SU-DHL-6 (cell line): ENCODE results near the gene ACSS1.

Experiments
- H2AFZ ChIP-seq: fragments of 200-600 bp; sonication (generic); 2 replicates; pipeline ENCODE4 v1.6.1; 2014; ENCODE audit warnings: low read depth, mild to moderate bottlenecking, moderate library complexity, mixed read lengths, antibody characterized with exemption, low read length; ENCODE audit not compliant: severe bottlenecking
- H3F3A ChIP-seq: fragments of 200-600 bp; shearing (Covaris generic); 2 replicates; pipeline ENCODE4 v1.6.0; 2016; ENCODE audit warnings: antibody characterized with exemption, mild to moderate bottlenecking; ENCODE audit not compliant: insufficient read depth
- H3K27ac ChIP-seq: fragments of 200-600 bp; sonication (generic); 2 replicates; pipeline ENCODE4 v1.5.1; 2016; ENCODE audit warnings: low read depth, mild to moderate bottlenecking, low read length, moderate library complexity, mixed read lengths
- H3K27me3 ChIP-seq: fragments of 200-600 bp; sonication (generic), shearing (Covaris generic); 2 replicates; pipeline ENCODE4 v1.6.0; 2014; ENCODE audit warnings: mild to moderate bottlenecking, low read length
- H3K36me3 ChIP-seq: fragments of 200-600 bp; sonication (generic); 2 replicates; pipeline ENCODE4 v1.6.1; 2014; ENCODE audit warnings: mild to moderate bottlenecking, low read length, mixed read lengths
- H3K4me2 ChIP-seq: fragments of 300-600, 200-600 bp; shearing (Covaris generic), sonication (generic); 2 replicates; pipeline ENCODE4 v1.6.0; 2014; ENCODE audit warnings: low read length, low read depth, mild to moderate bottlenecking; ENCODE audit not compliant: poor library complexity, severe bottlenecking
- H3K4me3 ChIP-seq: fragments of 200-600 bp; sonication (generic); 2 replicates; pipeline ENCODE4 v1.5.1; 2014; ENCODE audit warnings: antibody characterized with exemption, low read length, mild to moderate bottlenecking, mixed read lengths; ENCODE audit not compliant: insufficient read depth, poor library complexity, severe bottlenecking
- H3K79me2 ChIP-seq: fragments of 200-600 bp; sonication (generic); 2 replicates; pipeline ENCODE4 v1.6.1; 2014; ENCODE audit warnings: mild to moderate bottlenecking, low read length, moderate library complexity; ENCODE audit not compliant: insufficient read depth
- H3K9ac ChIP-seq: fragments of 200-600 bp; sonication (generic); 2 replicates; pipeline ENCODE4 v1.7.0; 2014; ENCODE audit warnings: mild to moderate bottlenecking, low read length
- H3K9me2 ChIP-seq: fragments of 200-600 bp; sonication (generic); replicated peaks from 2 replicates; pipeline ENCODE4 v1.6.1; 2014; ENCODE audit warnings: low read length; ENCODE audit not compliant: insufficient read depth
- H3K9me3 ChIP-seq: fragments of 200-600 bp; sonication (generic); 2 replicates; pipeline ENCODE4 v1.6.1; 2014; ENCODE audit warnings: low read length, mixed read lengths; ENCODE audit not compliant: insufficient read depth
- H4K20me1 ChIP-seq: fragments of 200-600 bp; sonication (generic); 2 replicates; pipeline ENCODE4 v1.6.1; 2014; ENCODE audit warnings: low read depth, mild to moderate bottlenecking, antibody characterized with exemption, low read length, moderate library complexity, mixed read lengths
- EZH2phosphoT487 ChIP-seq: fragments of 200-600 bp; sonication (generic), shearing (Covaris generic); conservative IDR thresholded peaks from 2 replicates; pipeline ENCODE4 v1.6.1; 2018; ENCODE audit warnings: mild to moderate bottlenecking, antibody characterized with exemption, low read length, moderate library complexity, mixed read lengths
- TF ChIP-seq, protein P1 (sequence below): fragments of 200-600 bp; sonication (generic); IDR thresholded peaks from one replicate; pipeline ENCODE4 v1.5.1; 2017; ENCODE audit warnings: antibody characterized with exemption, mild to moderate bottlenecking, low read length, moderate library complexity; ENCODE audit not compliant: insufficient read depth, poor library complexity, severe bottlenecking

Gene ACSS1

DNA sequence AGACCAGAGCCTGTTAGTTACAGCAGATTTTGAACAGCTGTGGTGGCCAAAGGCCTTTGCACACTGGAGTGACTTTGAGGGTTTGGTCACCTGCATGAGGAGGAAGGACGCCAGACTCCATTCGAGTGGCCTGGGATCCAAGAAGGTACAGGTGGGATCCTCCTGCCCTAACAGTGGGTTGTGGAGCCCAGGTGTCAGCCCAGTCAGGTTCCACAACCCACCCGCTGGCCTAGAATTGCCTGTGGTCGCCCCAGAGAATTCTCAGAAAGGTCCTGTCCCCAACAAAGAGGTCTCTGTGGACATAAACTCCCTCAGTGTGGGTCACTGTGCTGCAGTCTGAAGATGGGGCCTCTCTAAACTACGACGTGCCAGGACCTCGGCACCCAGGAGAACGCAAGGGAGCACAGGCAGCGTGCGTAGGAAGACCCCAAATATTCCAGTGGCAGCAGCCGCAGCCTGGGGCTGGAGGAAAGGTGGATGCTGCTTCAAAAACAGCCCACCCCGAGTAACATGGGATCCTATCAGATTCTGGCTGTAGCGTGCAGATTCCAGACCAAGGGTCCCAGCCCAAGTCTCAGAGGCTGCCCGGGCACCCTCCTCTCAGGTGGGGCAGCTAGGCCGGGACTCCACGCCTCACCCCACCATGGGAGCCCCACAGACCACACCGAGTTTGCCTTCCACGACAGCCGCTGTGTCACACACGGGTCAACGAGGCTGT is 16.0 kb downstream of the ACSS1 start:
- TF ChIP-seq, protein P1, sequence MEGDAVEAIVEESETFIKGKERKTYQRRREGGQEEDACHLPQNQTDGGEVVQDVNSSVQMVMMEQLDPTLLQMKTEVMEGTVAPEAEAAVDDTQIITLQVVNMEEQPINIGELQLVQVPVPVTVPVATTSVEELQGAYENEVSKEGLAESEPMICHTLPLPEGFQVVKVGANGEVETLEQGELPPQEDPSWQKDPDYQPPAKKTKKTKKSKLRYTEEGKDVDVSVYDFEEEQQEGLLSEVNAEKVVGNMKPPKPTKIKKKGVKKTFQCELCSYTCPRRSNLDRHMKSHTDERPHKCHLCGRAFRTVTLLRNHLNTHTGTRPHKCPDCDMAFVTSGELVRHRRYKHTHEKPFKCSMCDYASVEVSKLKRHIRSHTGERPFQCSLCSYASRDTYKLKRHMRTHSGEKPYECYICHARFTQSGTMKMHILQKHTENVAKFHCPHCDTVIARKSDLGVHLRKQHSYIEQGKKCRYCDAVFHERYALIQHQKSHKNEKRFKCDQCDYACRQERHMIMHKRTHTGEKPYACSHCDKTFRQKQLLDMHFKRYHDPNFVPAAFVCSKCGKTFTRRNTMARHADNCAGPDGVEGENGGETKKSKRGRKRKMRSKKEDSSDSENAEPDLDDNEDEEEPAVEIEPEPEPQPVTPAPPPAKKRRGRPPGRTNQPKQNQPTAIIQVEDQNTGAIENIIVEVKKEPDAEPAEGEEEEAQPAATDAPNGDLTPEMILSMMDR = no peak
- TF ChIP-seq EZH2phosphoT487 = no peak
- Histone ChIP-seq H3K9me2 (no peaks in the 10 kb centered on the region), H3K27ac (no peak overlapping the region), H3K9ac (no peak overlapping the region), H3K27me3 (no peaks in the 10 kb centered on the region), H4K20me1 (no peaks in the 10 kb centered on the region), H3K9me3 (no peaks in the 10 kb centered on the region), H3F3A (no peaks in the 10 kb centered on the region), H3K4me2 (no peak overlapping the region), H3K4me3 (no peak overlapping the region), H2AFZ (no peak overlapping the region), H3K79me2 (no peaks in the 10 kb centered on the region), H3K36me3 (no peaks in the 10 kb centered on the region)

DNA sequence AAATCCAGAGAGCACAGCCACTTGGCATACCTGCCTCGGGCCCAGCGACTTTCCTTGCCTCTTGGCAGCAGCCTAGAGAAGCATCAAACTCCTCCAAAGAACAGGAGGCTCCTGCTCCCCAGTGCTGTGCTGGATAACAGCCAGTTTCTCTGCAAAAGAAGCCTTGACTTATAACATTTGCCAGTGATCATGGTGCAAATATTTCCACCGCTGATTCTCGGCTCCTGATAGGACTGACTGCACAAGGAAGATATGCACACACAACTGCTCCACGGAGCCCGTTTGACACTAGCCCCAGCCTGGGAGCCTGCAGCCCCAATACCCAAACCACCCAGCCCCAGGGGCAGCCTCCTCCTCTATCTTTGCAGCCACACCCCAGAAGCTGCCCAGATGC is 17.5 kb downstream of the ACSS1 start:
- H3K27me3 ChIP-seq = no peaks in the 10 kb centered on the region
- H3K9me3 ChIP-seq = no peaks in the 10 kb centered on the region
- H3F3A ChIP-seq = no peaks in the 10 kb centered on the region
- TF ChIP-seq EZH2phosphoT487 = no peak
- TF ChIP-seq, protein P1 = no peak
- H3K4me2 ChIP-seq = no peak overlapping the region
- H3K27ac ChIP-seq = no peak overlapping the region
- no peaks in the 10 kb centered on the region for H4K20me1 ChIP-seq
- no peak overlapping the region for H3K9ac ChIP-seq
- no peak overlapping the region for H3K4me3 ChIP-seq
- H2AFZ ChIP-seq = no peak overlapping the region
- no peaks in the 10 kb centered on the region for H3K9me2 ChIP-seq
- H3K79me2 ChIP-seq = no peaks in the 10 kb centered on the region
- no peaks in the 10 kb centered on the region for H3K36me3 ChIP-seq

DNA sequence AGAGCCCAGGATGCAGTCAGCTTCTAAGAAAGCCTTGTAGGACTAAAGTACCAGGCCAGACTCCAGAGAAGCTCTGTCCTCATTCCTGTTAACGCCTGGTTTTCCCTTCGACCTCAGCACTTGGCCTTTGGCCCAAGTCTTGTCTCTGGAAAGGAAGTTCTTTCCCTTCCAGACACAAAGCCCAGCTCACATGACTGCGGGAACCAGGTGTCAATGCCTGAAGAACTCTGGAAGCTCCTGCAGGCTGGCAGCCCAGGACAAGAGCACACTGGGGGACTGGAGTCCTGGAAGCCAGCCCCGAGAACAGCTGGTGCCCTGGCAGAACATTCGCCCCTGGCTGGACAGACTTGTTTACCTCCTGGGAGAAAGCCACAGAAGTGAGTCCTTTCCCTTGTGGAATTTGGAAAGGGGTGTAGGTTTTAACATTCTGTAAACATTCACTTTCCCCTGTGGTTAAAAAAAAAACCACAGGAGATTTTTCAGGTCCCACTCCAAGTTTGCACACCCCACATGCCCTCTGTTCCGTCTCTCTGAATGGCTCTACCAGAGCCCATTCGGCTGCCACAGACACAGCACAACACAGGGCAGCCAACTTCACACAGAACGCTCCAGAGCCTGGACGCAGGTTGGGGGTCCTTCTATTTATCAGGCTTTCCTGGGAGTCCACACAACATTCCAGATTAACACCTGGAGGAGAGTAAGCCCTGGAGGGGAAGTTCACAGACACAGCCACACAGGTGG is 18.1 kb downstream of the ACSS1 start:
- Histone ChIP-seq H3K27me3 (no peaks in the 10 kb centered on the region), H4K20me1 (no peaks in the 10 kb centered on the region), H3K4me3 (no peak overlapping the region), H3K27ac (no peak overlapping the region), H2AFZ (no peak overlapping the region), H3F3A (no peaks in the 10 kb centered on the region), H3K9me2 (no peaks in the 10 kb centered on the region), H3K36me3 (no peaks in the 10 kb centered on the region), H3K4me2 (no peak overlapping the region), H3K9ac (no peak overlapping the region), H3K79me2 (no peaks in the 10 kb centered on the region), H3K9me3 (no peaks in the 10 kb centered on the region)
- TF ChIP-seq EZH2phosphoT487 = no peak
- TF ChIP-seq, protein P1 = no peak
